ENCODE data around the gene CTNNBIP1. TPM values are rescaled to one million over a fixed set of nuclear protein-coding genes. Genes with fewer than 3 reads are reported as not detected.

Gene CTNNBIP1
- total RNA-seq, 3 donors from 2014 or later (not counting 1 experiment from before 2014, with no cell fraction given), result 26.4 to 31.0 (median 29.8) TPM

- ATAC-seq, result peak; percentile 91 to 100 (median 98)
- Histone ChIP-seq H3K27ac (ENCODE audit: low read length) (no peak overlapping the region), H3K9me3 (ENCODE audit: control insufficient read depth, insufficient read depth, low read length) (no peaks in the 10 kb centered on the region), H3K4me1 (ENCODE audit: control insufficient read depth, insufficient read depth, low read length) (peaks cover 6% of the 10 kb centered on the region), H3K36me3 (ENCODE audit: control insufficient read depth, insufficient read depth, low read length) (peaks cover 21% of the 10 kb centered on the region), H3K27me3 (ENCODE audit: control insufficient read depth, insufficient read depth, low read length) (no peaks in the 10 kb centered on the region), H3K4me3 (ENCODE audit: low read length) (no peak overlapping the region)
- H3K4me3 Mint-ChIP-seq, result no peak overlapping the region
- TF ChIP-seq CTCF (IDR thresholded peaks at IDR 0.05), result peak; percentile 91
- intact Hi-C loops (cut with micrococcal nuclease), result loop anchor here (1.0 kb wide), 4 partner anchors 83 to 372 kb away; no protein-coding TSS in a partner anchor
- no peaks in the 10 kb centered on the region for H3K9me3 Mint-ChIP-seq
- no peak overlapping the region for H3K27ac Mint-ChIP-seq
- H3K36me3 Mint-ChIP-seq, result no peaks in the 10 kb centered on the region
- H3K27me3 Mint-ChIP-seq (ENCODE audit: low read depth in 2 of 2), result no peaks in the 10 kb centered on the region
- WGBS (ENCODE audit: insufficient coverage), result 47% methylated on average over 12 of the region's 15 CpGs
- H3K4me1 Mint-ChIP-seq, result peaks cover 4 to 8% of the 10 kb centered on the region in 2 donors
- peak; percentile 88 to 94 for DNase-seq
These were observed 42.4 kb downstream of the CTNNBIP1 start for GRCh38 chr1:9867408-9868243.

- H3K27ac ChIP-seq (ENCODE audit: low read length), result no peak overlapping the region
- no peak overlapping the region for H3K4me3 ChIP-seq (ENCODE audit: low read length)
- H3K4me3 Mint-ChIP-seq, result no peak overlapping the region
- H3K36me3 ChIP-seq (ENCODE audit: control insufficient read depth, insufficient read depth, low read length), result peaks cover 24% of the 10 kb centered on the region
- 96% methylated on average over 6 of the region's 6 CpGs for WGBS (ENCODE audit: insufficient coverage)
- H3K27ac Mint-ChIP-seq, result no peak overlapping the region
- DNase-seq, result no peak
- peaks cover 6% of the 10 kb centered on the region for H3K4me1 ChIP-seq (ENCODE audit: control insufficient read depth, insufficient read depth, low read length)
- peaks cover 4 to 8% of the 10 kb centered on the region in 2 donors for H3K4me1 Mint-ChIP-seq
- intact Hi-C loops (cut with micrococcal nuclease), result loop anchor here (1.0 kb wide), 4 partner anchors 83 to 372 kb away; no protein-coding TSS in a partner anchor
- H3K27me3 Mint-ChIP-seq (ENCODE audit: low read depth in 2 of 2), result no peaks in the 10 kb centered on the region
- H3K36me3 Mint-ChIP-seq, result no peaks in the 10 kb centered on the region
- TF ChIP-seq CTCF (IDR thresholded peaks at IDR 0.05), result no peak
- no peaks in the 10 kb centered on the region for H3K27me3 ChIP-seq (ENCODE audit: control insufficient read depth, insufficient read depth, low read length)
- ATAC-seq, result no peak
- H3K9me3 ChIP-seq (ENCODE audit: control insufficient read depth, insufficient read depth, low read length), result no peaks in the 10 kb centered on the region
- no peaks in the 10 kb centered on the region for H3K9me3 Mint-ChIP-seq
These were observed 43.2 kb downstream of the CTNNBIP1 start for GRCh38 chr1:9866836-9867235.

GRCh38 chr1:9865724-9866123 is 44.3 kb downstream of the CTNNBIP1 start:
- H3K27me3 ChIP-seq (ENCODE audit: control insufficient read depth, insufficient read depth, low read length), result no peaks in the 10 kb centered on the region
- Mint-ChIP-seq H3K27ac (no peak overlapping the region), H3K4me1 (peaks cover 4 to 8% of the 10 kb centered on the region in 2 donors), H3K27me3 (ENCODE audit: low read depth in 2 of 2) (no peaks in the 10 kb centered on the region), H3K9me3 (no peaks in the 10 kb centered on the region), H3K4me3 (no peak overlapping the region), H3K36me3 (no peaks in the 10 kb centered on the region)
- intact Hi-C loops (cut with micrococcal nuclease), result no loop called here
- WGBS (ENCODE audit: insufficient coverage), result 93% methylated on average over 2 of the region's 2 CpGs
- no peaks in the 10 kb centered on the region for H3K9me3 ChIP-seq (ENCODE audit: control insufficient read depth, insufficient read depth, low read length)
- ATAC-seq (no peak), DNase-seq (no peak)
- H3K27ac ChIP-seq (ENCODE audit: low read length), result no peak overlapping the region
- TF ChIP-seq CTCF (IDR thresholded peaks at IDR 0.05), result no peak
- peaks cover 6% of the 10 kb centered on the region for H3K4me1 ChIP-seq (ENCODE audit: control insufficient read depth, insufficient read depth, low read length)
- H3K36me3 ChIP-seq (ENCODE audit: control insufficient read depth, insufficient read depth, low read length), result peaks cover 20% of the 10 kb centered on the region
- no peak overlapping the region for H3K4me3 ChIP-seq (ENCODE audit: low read length)
